ENCODE data around the gene TAP1. TPM values are rescaled to one million over a fixed set of nuclear protein-coding genes. Genes with fewer than 3 reads are reported as not detected.

Gene TAP1
- total RNA-seq, 1 donor from 2014 or later: 17.4 TPM

GRCh38 chr6:32799168-32799567 is 54.3 kb downstream of the TAP1 start:
- DNase-seq: no peak

DNA sequence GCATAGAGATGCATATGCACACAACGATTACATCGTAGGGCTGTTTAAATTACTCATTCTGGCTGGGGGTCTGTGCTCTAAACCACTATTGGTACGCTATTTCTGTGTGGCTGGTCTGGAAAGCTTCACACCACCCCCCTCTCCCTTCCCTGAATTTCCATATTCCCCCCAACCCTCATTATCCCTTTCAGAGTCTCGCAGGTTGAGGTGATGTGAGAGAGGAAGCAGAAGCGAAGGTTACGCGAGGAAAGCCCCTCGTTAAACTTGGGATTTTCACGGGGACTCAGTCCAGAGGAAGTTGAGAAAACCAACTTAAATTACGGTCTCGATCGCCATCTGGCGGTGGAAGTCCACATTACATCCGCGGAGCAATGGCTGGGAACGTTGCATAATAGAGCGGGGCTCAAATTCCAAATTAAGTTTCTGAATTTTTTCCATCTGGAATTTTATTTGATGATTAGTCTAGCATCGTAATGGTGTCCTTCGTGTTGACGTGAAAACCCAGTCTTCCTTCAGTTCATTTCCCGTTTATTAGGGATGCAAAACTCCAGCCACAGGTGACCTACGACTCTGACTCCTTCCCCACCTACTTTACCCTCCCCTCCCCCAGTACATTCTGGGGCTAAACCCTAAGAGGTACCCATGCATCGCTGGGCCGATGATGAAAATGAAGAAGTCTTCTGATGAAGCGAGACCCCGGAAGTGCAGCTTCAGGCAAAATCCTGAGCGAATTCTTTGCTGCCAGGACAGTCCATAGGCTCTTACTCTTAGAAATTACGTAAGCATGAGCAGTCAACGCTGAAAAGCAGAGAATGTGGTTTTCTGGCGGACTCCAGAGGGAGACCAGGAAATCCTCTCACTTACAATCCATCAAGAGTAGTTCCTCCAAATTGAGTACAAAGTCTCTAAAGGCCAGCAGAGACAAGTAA is 56.4 kb downstream of the TAP1 start:
- peak; percentile 62 for DNase-seq

Small RNAs within 50 kb of the gene (small RNA-seq; reads per million reads assigned to genes)
- gene HLA-Z (ENCODE audit: low replicate concordance): not detected

Other genes starting within 250 kb of the TAP1 start
- gene HLA-DQA1, start 216.3 kb downstream of the TAP1 start, total RNA-seq: 3.2 TPM
- 0.69 TPM for gene HLA-DQB1, start 187.0 kb downstream of the TAP1 start, total RNA-seq
- gene HLA-DQA2, start 112.3 kb downstream of the TAP1 start, total RNA-seq: 0.99 TPM
- gene HLA-DQB2, start 90.2 kb downstream of the TAP1 start, total RNA-seq: 6.4 TPM
- 0.69 TPM for gene HLA-DOB, start 36.7 kb downstream of the TAP1 start, total RNA-seq
- 11.0 TPM for gene TAP2, start 15.0 kb downstream of the TAP1 start, total RNA-seq
- gene PSMB8, start 9.7 kb downstream of the TAP1 start, total RNA-seq: 15.7 TPM
- gene PSMB9, start 488 bp upstream of the TAP1 start, total RNA-seq: 7.3 TPM
- 12.7 TPM for gene HLA-DMB, start 87.3 kb upstream of the TAP1 start, total RNA-seq
- gene HLA-DMA, start 99.4 kb upstream of the TAP1 start, total RNA-seq: 7.1 TPM
- gene BRD2, start 114.9 kb upstream of the TAP1 start, total RNA-seq: 86.3 TPM
- 2.3 TPM for gene HLA-DOA, start 155.9 kb upstream of the TAP1 start, total RNA-seq
- 16.1 TPM for gene HLA-DPA1, start 219.9 kb upstream of the TAP1 start, total RNA-seq
- gene HLA-DPB1, start 222.3 kb upstream of the TAP1 start, total RNA-seq: 19.6 TPM